ENCODE data around the gene ZFP3.
"Not testable (repeated sequence)": the region's sequence is repeated elsewhere in the genome, so short reads cannot be mapped to it uniquely, and the experiment has no call there.

The ZFP3 gene

GRCh38 chr17:5138616-5139457 is 60.6 kb downstream of the ZFP3 start:
- TF ChIP-seq CTCF (conservative IDR thresholded peaks at IDR 0.05): no peak
- H3K27ac ChIP-seq: no peak overlapping the region

- no peak for TF ChIP-seq CTCF (conservative IDR thresholded peaks at IDR 0.05)
- H3K27ac ChIP-seq: no peak overlapping the region
These were observed 61.1 kb downstream of the ZFP3 start for GRCh38 chr17:5139458-5139732.

GRCh38 chr17:5142877-5143276 is 64.6 kb downstream of the ZFP3 start:
- H3K27ac ChIP-seq: not testable (repeated sequence)
